Measurements from ENCODE around the gene NTM. TPM values are rescaled to one million over a fixed set of nuclear protein-coding genes. Genes with fewer than 3 reads are reported as not detected.

NTM gene
- total RNA-seq, 1 donor from 2014 or later, result 82.7 TPM

DNA sequence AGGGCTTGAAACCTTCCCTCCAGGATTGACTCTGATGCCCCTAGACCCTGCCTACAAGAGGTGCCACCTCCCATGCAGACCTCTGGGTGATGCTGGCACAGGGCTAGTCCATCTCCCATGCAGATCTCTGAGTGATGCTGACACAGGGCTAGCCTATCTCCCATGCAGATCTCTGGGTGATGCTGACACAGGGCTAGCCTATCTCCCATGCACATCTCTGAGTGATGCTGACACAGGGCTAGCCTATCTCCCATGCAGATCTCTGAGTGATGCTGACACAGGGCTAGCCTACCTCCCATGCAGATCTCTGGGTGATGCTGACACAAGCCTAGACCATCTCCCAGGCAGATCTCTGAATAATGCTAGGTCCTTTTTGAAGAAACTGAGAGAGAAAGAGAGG, 321.7 kb downstream of the NTM start:
- Mint-ChIP-seq H3K27me3 (ENCODE audit: unreplicated experiment) (peaks cover 8% of the 10 kb centered on the region), H3K27ac (ENCODE audit: unreplicated experiment) (no peak overlapping the region), H3K36me3 (ENCODE audit: unreplicated experiment) (no peaks in the 10 kb centered on the region), H3K4me1 (ENCODE audit: unreplicated experiment) (peaks cover 12% of the 10 kb centered on the region), H3K9me3 (ENCODE audit: unreplicated experiment) (no peaks in the 10 kb centered on the region), H3K4me3 (ENCODE audit: unreplicated experiment) (no peak overlapping the region)
- TF ChIP-seq, protein P1, sequence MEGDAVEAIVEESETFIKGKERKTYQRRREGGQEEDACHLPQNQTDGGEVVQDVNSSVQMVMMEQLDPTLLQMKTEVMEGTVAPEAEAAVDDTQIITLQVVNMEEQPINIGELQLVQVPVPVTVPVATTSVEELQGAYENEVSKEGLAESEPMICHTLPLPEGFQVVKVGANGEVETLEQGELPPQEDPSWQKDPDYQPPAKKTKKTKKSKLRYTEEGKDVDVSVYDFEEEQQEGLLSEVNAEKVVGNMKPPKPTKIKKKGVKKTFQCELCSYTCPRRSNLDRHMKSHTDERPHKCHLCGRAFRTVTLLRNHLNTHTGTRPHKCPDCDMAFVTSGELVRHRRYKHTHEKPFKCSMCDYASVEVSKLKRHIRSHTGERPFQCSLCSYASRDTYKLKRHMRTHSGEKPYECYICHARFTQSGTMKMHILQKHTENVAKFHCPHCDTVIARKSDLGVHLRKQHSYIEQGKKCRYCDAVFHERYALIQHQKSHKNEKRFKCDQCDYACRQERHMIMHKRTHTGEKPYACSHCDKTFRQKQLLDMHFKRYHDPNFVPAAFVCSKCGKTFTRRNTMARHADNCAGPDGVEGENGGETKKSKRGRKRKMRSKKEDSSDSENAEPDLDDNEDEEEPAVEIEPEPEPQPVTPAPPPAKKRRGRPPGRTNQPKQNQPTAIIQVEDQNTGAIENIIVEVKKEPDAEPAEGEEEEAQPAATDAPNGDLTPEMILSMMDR (IDR thresholded peaks at IDR 0.05), result no peak
- DNase-seq (ENCODE audit: extremely low spot score, unreplicated experiment), result peak; percentile 62

DNA sequence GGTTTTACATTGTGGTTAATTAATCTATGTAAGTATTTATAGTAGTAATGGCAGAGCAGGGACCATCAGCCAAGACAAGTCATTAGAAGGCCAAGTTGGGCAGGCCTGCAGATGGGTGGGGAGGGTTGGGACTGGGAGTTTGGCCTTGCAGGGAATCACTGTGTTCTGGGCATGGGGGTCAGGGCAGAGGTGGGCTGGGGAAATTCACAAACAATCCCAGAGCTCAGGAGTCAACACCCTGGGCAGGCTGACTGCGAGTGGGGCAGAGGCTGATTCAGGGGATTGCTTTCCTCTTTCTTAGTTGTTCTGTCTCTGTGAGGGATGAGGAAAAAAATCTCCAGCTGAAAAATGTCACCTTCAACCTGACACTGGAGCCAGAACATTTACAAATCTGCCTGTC, 322.5 kb downstream of the NTM start:
- H3K4me1 Mint-ChIP-seq (ENCODE audit: unreplicated experiment), result peaks cover 10% of the 10 kb centered on the region
- peaks cover 8% of the 10 kb centered on the region for H3K27me3 Mint-ChIP-seq (ENCODE audit: unreplicated experiment)

DNA sequence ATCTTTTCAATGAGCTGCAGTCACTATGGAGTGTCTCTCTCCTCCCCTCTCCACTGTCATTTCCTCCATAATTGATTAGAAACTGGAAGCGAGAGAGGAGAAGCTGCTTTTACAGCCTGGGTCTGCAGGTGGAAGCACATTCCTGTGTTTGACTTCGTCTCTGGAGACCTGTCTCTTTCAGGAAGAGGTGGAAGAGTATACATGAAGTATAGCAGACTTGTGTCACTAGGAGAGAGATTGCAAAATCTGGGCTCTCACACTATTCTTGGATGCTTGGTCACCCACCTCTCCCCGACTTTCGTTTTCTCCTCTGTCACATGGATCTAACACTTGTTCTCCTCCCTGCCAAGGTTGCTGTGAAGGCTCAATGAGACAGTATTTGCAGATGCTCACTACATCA, 323.3 kb downstream of the NTM start:
- Mint-ChIP-seq H3K27ac (ENCODE audit: unreplicated experiment) (no peak overlapping the region), H3K27me3 (ENCODE audit: unreplicated experiment) (peaks cover 9% of the 10 kb centered on the region), H3K36me3 (ENCODE audit: unreplicated experiment) (no peaks in the 10 kb centered on the region), H3K4me1 (ENCODE audit: unreplicated experiment) (peaks cover 9% of the 10 kb centered on the region), H3K9me3 (ENCODE audit: unreplicated experiment) (no peaks in the 10 kb centered on the region), H3K4me3 (ENCODE audit: unreplicated experiment) (no peak overlapping the region)
- no peak for DNase-seq (ENCODE audit: extremely low spot score, unreplicated experiment)
- TF ChIP-seq, protein P1 (IDR thresholded peaks at IDR 0.05), result no peak

More for the DNA sequence above, 322.5 kb downstream of the NTM start:
- no peak overlapping the region for H3K4me3 Mint-ChIP-seq (ENCODE audit: unreplicated experiment)
- TF ChIP-seq, protein P1 (IDR thresholded peaks at IDR 0.05), result no peak
- H3K27ac Mint-ChIP-seq (ENCODE audit: unreplicated experiment), result no peak overlapping the region
- DNase-seq (ENCODE audit: extremely low spot score, unreplicated experiment), result peak; percentile 32
- no peaks in the 10 kb centered on the region for H3K36me3 Mint-ChIP-seq (ENCODE audit: unreplicated experiment)
- H3K9me3 Mint-ChIP-seq (ENCODE audit: unreplicated experiment), result no peaks in the 10 kb centered on the region

DNA sequence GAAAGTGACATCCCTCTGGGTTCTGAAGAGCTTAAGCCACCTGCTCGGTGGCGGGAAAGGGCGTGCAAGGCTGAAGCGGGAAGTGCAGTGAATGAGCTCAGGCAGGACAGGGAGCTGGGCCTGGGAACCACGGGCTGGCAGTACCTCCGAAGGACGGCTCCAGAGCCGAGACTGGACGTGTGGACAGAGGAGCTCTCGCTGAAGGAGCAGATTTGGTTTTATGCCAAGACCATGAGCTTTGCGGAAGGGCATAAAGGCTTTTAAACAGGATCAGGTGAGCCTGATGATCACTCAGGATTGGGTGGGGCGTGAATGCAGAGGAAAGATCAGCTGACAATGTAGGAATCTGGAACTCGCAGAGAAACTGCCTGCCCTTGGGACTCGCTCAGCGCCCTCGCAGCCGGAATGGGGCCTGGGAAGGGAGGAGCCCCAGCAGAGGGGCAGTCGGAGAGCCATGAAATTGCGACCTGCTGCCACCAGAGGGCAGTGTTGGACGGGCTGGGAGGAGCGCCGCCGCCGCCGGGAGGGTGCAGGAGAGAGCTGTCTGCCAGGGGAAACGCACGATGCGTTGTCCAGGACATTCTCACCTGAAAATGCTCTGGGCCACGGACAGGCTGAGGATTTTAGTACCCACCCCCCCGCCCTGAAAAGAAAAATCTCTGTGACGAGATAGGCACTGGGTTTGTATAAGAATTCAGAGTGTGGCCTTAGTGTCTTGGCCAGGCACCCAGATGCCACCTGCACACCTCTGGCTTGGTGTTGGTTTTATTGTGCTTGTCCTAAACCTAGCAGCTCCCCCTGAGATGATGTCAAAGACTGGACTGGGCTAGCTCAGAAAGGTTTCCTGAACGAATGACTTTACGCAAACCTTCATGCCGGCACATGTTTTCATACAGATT, 324.4 kb downstream of the NTM start:
- peaks cover 11% of the 10 kb centered on the region for H3K27me3 Mint-ChIP-seq (ENCODE audit: unreplicated experiment)

More for the DNA sequence above, 324.4 kb downstream of the NTM start:
- H3K27ac Mint-ChIP-seq (ENCODE audit: unreplicated experiment), result no peak overlapping the region
- H3K4me1 Mint-ChIP-seq (ENCODE audit: unreplicated experiment), result peaks cover 9% of the 10 kb centered on the region
- peak overlapping the region; percentile 11 for H3K4me3 Mint-ChIP-seq (ENCODE audit: unreplicated experiment)
- TF ChIP-seq, protein P1 (IDR thresholded peaks at IDR 0.05), result peak; percentile 98
- DNase-seq (ENCODE audit: extremely low spot score, unreplicated experiment), result peak; percentile 95
- H3K36me3 Mint-ChIP-seq (ENCODE audit: unreplicated experiment), result no peaks in the 10 kb centered on the region
- H3K9me3 Mint-ChIP-seq (ENCODE audit: unreplicated experiment), result no peaks in the 10 kb centered on the region

Data from osteocyte (in vitro differentiated cells).